HEK293T (cell line): Measurements from ENCODE around the gene FHL1.

Source experiments
- CTCF ChIA-PET: fragments of 350-600 bp; formaldehyde crosslinking; extraction: SDS; loops from one replicate; lab custom pipeline; 2021; ENCODE audit warnings: antibody characterized with exemption, inconsistent platforms; lab: Yijun Ruan, JAX
- POLR2A ChIA-PET: fragments of 350-600 bp; formaldehyde crosslinking; extraction: SDS; loops from one replicate; lab custom pipeline; 2020; ENCODE audit warnings: antibody characterized with exemption, inconsistent platforms; lab: Yijun Ruan, JAX
- DNase-seq: peaks from one replicate; pipeline ENCODE4 v3.0.0; 2012; ENCODE audit warnings: mixed read lengths; ENCODE audit errors: extremely low spot score
- ARNT ChIP-seq: fragments of 450-650 bp; IDR thresholded peaks from 2 replicates; pipeline ENCODE4 v1.6.1; 2017; ENCODE audit warnings: mild to moderate bottlenecking
- BHLHE40 ChIP-seq: fragments of 450-650 bp; IDR thresholded peaks from 2 replicates; pipeline ENCODE4 v1.6.1; 2016; ENCODE audit warnings: mild to moderate bottlenecking, moderate library complexity, borderline replicate concordance
- CTBP1 ChIP-seq: fragments of 450-650 bp; IDR thresholded peaks from 2 replicates; pipeline ENCODE4 v1.6.1; 2016; ENCODE audit warnings: borderline replicate concordance
- ELF4 ChIP-seq: fragments of 450-650 bp; IDR thresholded peaks from 2 replicates; pipeline ENCODE4 v1.6.1; 2017; ENCODE audit warnings: antibody characterized with exemption
- FOXA1 ChIP-seq: fragments of 450-650 bp; IDR thresholded peaks from 2 replicates; pipeline ENCODE4 v1.6.1; 2016; ENCODE audit warnings: mild to moderate bottlenecking
- FOXK2 ChIP-seq: fragments of 450-650 bp; IDR thresholded peaks from 2 replicates; pipeline ENCODE4 v1.6.1; 2016; ENCODE audit warnings: mild to moderate bottlenecking
- FOXM1 ChIP-seq: fragments of 450-650 bp; IDR thresholded peaks from 2 replicates; pipeline ENCODE4 v1.6.1; 2017; ENCODE audit warnings: mild to moderate bottlenecking, borderline replicate concordance
- HDGF ChIP-seq: fragments of 450-650 bp; IDR thresholded peaks from 2 replicates; pipeline ENCODE4 v1.6.1; 2017; ENCODE audit warnings: antibody characterized with exemption, borderline replicate concordance
- L3MBTL2 ChIP-seq: fragments of 450-650 bp; conservative IDR thresholded peaks from 2 replicates; pipeline ENCODE4 v1.6.1; 2016; ENCODE audit warnings: mild to moderate bottlenecking
- LEF1 ChIP-seq: fragments of 450-650 bp; IDR thresholded peaks from 2 replicates; pipeline ENCODE4 v1.6.1; 2017; ENCODE audit warnings: mild to moderate bottlenecking, borderline replicate concordance
- NFRKB ChIP-seq: fragments of 450-650 bp; IDR thresholded peaks from 2 replicates; pipeline ENCODE4 v1.6.1; 2016; ENCODE audit warnings: mild to moderate bottlenecking, moderate library complexity
- PKNOX1 ChIP-seq: fragments of 450-650 bp; IDR thresholded peaks from 2 replicates; pipeline ENCODE4 v1.6.1; 2016
- SP1 ChIP-seq: fragments of 450-650 bp; IDR thresholded peaks from 2 replicates; pipeline ENCODE4 v1.6.1; 2017
- SUZ12 ChIP-seq: fragments of 450-650 bp; IDR thresholded peaks from 2 replicates; pipeline ENCODE4 v1.6.1; 2016; ENCODE audit warnings: mild to moderate bottlenecking
- TARDBP ChIP-seq: fragments of 450-650 bp; IDR thresholded peaks from 2 replicates; pipeline ENCODE4 v1.6.1; 2016
- ZNF384 ChIP-seq: fragments of 450-650 bp; IDR thresholded peaks from 2 replicates; pipeline ENCODE4 v1.6.1; 2016

The FHL1 gene

DNA sequence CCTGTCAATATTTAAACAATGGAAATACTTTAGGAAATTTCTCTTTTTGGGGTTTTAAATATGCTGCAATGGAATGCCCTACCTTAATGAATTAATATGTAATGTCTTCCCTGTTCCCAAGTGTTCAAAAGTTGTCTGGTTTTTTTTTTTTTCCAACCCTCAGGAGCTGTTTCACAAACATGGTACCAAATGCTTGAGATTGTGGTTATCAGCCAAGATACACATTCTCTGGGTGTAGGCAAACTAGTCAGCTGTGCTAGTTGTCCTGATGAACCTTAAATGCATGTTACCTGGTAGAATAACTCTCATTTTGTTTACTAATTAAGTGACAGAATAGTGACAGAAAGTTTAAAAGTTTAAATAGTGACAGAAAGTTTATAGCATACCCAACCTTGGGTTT lies 50.7 kb downstream of the FHL1 start:
- POLR2A ChIA-PET, result interaction anchor here (2.8 kb wide), 1 partner anchor 12 kb away, joined by 10 read pairs; no protein-coding TSS in a partner anchor
- CTCF ChIA-PET, result interaction anchor here (0.7 to 1.4 kb wide), 2 partner anchors 11 to 27 kb away, joined by 4 to 7 read pairs; no protein-coding TSS in a partner anchor

DNA sequence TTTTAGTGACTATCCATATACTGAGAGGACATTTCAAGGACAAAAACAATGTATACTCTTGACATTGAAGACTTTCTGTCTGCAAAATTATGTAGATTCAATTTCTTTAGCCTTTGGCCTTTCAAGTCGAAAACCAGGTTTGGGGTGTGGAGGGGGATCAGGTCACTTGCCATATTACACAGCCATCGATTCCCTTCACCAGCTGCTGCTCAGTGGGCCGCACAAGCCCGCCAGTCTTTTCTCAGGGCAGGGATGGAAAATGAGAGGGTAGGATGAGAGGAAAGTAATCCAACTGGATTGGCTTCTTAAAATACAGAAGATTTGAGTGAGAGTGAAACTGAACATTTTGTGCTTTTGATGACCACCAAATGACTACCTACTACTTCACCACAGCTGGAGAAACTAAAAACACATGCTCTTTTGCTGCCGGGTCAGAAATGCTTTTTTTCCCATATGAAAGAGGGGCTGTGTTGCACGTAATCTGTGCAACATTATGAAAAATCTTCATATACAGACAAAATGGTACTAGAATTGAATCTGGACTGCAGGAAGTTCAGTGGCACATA lies 51.4 kb downstream of the FHL1 start:
- DNase-seq, result no peak
- no peak for TF ChIP-seq PKNOX1
- TF ChIP-seq CTBP1, result no peak
- TF ChIP-seq ELF4, result no peak
- TF ChIP-seq BHLHE40, result no peak
- no peak for TF ChIP-seq ARNT
- no peak for TF ChIP-seq SP1
- no peak for TF ChIP-seq HDGF
- no peak for TF ChIP-seq LEF1
- no peak for TF ChIP-seq FOXM1
- TF ChIP-seq TARDBP, result no peak
- POLR2A ChIA-PET, result no interaction called here
- CTCF ChIA-PET, result interaction anchor here (0.5 kb wide), 1 partner anchor 10 kb away, joined by 3 read pairs; no protein-coding TSS in a partner anchor

More for the DNA sequence above, 50.7 kb downstream of the FHL1 start:
- TF ChIP-seq HDGF (no peak), ARNT (no peak), SP1 (no peak), BHLHE40 (no peak), PKNOX1 (no peak), L3MBTL2 (no peak), FOXK2 (no peak), LEF1 (no peak), CTBP1 (no peak), SUZ12 (no peak), FOXM1 (no peak), NFRKB (no peak), ELF4 (no peak), FOXA1 (no peak), TARDBP (no peak), ZNF384 (no peak)
- no peak for DNase-seq

DNA sequence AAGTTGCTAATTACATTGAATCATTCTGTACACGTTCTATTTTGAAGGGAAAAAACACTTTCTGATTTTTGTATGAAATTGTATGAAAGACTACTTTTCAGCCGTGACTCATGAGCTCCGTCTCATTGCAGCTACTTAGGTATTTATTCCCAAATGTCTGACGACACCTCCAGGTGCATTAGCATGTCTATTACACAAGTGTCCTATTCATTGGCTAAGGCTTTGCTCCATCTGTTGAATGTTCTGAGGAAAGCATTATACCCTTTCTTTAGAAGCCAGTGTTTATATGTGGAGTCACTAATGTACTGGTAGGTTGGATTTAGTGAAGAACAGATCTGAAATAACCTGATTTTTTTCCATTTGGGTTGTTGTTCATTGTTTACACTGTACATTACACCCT lies 52.0 kb downstream of the FHL1 start:
- TF ChIP-seq SP1 (no peak), FOXA1 (no peak), CTBP1 (no peak), PKNOX1 (no peak), ZNF384 (no peak), ELF4 (no peak), LEF1 (no peak), FOXM1 (no peak), NFRKB (no peak), TARDBP (no peak), BHLHE40 (no peak), FOXK2 (no peak), ARNT (no peak)
- POLR2A ChIA-PET, result no interaction called here
- no peak for DNase-seq
- CTCF ChIA-PET, result interaction anchor here (0.8 kb wide), 1 partner anchor 19 kb away, joined by 3 read pairs; no protein-coding TSS in a partner anchor

DNA sequence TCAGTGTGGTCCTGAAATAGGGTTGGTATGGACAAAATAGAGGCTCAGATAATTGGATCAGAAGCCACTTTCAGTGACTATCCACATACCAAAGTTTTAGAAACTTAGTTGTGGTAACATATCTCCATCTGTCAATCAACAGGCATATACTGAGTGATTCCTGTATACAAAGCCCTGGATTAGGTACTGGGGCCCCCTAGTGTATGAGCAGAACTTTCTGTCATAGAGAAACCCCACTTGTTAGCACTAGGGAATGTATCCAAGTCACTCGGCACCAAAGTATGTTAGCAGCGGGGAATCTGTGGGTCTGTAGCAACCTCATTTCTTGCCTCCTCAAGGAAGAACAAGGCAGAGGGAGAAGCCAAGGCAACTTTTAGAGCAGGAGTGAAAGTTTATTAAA lies 53.1 kb downstream of the FHL1 start:
- ChIA-PET CTCF (interaction anchor here (0.8 to 1.0 kb wide), 2 partner anchors 20 to 34 kb away, joined by 3 read pairs; no protein-coding TSS in a partner anchor), POLR2A (no interaction called here)
- DNase-seq, result peak; percentile 36
- no peak for TF ChIP-seq SUZ12
- TF ChIP-seq PKNOX1, result peak; percentile 90

DNA sequence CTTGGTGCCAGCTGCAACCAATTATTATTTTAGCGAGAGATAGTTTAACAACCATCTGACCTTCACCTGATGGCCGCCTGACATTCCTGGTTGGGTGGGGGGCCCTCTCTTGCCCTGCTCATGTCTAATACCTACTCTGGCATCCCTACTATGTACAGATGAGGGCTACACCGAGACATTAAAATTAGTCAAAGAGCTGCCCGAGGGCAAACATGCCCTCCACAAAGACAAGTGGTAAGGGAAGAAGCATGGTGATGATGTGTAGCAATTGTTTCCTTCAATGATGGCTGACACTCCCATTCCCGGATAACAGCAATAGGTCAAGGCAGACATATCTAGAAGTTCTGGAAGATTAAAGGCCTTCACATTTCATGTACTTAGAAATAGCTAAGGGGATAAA lies 54.3 kb downstream of the FHL1 start:
- DNase-seq, result no peak
- POLR2A ChIA-PET, result interaction anchor here (1.9 kb wide), 1 partner anchor 11 kb away, joined by 4 read pairs; no protein-coding TSS in a partner anchor
- CTCF ChIA-PET, result interaction anchor here (1.0 to 5.1 kb wide), 2 partner anchors 35 to 173 kb away, joined by 3 to 22 read pairs; no protein-coding TSS in a partner anchor
- TF ChIP-seq ARNT (no peak), FOXA1 (no peak), LEF1 (no peak), BHLHE40 (no peak), ELF4 (no peak), FOXM1 (no peak), CTBP1 (no peak), SUZ12 (no peak), ZNF384 (no peak), SP1 (no peak), NFRKB (no peak), PKNOX1 (no peak)

GRCh38 chrX:136202889-136203288 lies 55.6 kb downstream of the FHL1 start:
- TF ChIP-seq PKNOX1 (peak; percentile 80), TARDBP (no peak), ARNT (peak; percentile 59; the same call in 1 of the 2 replicates), FOXA1 (peak; percentile 85)
- DNase-seq, result no peak
- CTCF ChIA-PET, result interaction anchor here (0.7 to 5.1 kb wide), 3 partner anchors 65 to 276 kb away, joined by 3 to 22 read pairs (median 4); no protein-coding TSS in a partner anchor
- POLR2A ChIA-PET, result interaction anchor here (1.9 kb wide), 1 partner anchor 10 kb away, joined by 4 read pairs; no protein-coding TSS in a partner anchor
